GM12865 (cell line): ENCODE results near the gene CCL3.
"Not testable (repeated sequence)": the region's sequence is repeated elsewhere in the genome, so short reads cannot be mapped to it uniquely, and the experiment has no call there.

Experiments
- DNase-seq: peaks from one replicate; pipeline ENCODE4 v3.0.0; 2010; ENCODE audit warnings: low read depth
- H3K4me3 ChIP-seq: 2 replicates; pipeline ENCODE4 v1.5.1; 2011; ENCODE audit warnings: mild to moderate bottlenecking, low read depth, low read length, control low read depth
- TF ChIP-seq, protein P1 (sequence below): IDR thresholded peaks from 2 replicates; pipeline ENCODE4 v1.5.1; 2011; ENCODE audit warnings: low read length, control low read depth, low read depth, inconsistent platforms; ENCODE audit not compliant: insufficient read depth; ENCODE audit errors: missing control alignments

CCL3 gene

DNA sequence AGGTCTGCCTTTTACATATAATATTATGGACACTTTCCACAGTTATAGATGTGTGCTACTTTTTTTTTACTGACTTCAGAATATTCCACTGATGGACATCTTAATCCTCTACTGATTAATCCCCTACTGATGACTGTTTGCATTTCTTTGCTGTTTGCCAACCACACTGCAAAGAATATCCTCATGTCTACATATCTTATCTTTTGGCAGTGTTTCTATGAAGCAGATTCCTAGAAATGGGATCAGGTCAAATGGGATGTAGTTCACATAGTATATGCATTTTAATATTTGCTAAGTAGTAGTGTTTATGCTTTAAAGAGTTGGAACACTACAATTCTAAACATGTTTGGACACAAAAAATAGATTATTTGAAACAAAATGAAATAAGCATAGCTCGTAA, 3.2 kb downstream of the CCL3 start:
- no peak overlapping the region for H3K4me3 ChIP-seq
- TF ChIP-seq, protein P1, sequence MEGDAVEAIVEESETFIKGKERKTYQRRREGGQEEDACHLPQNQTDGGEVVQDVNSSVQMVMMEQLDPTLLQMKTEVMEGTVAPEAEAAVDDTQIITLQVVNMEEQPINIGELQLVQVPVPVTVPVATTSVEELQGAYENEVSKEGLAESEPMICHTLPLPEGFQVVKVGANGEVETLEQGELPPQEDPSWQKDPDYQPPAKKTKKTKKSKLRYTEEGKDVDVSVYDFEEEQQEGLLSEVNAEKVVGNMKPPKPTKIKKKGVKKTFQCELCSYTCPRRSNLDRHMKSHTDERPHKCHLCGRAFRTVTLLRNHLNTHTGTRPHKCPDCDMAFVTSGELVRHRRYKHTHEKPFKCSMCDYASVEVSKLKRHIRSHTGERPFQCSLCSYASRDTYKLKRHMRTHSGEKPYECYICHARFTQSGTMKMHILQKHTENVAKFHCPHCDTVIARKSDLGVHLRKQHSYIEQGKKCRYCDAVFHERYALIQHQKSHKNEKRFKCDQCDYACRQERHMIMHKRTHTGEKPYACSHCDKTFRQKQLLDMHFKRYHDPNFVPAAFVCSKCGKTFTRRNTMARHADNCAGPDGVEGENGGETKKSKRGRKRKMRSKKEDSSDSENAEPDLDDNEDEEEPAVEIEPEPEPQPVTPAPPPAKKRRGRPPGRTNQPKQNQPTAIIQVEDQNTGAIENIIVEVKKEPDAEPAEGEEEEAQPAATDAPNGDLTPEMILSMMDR, result no peak
- no peak for DNase-seq

DNA sequence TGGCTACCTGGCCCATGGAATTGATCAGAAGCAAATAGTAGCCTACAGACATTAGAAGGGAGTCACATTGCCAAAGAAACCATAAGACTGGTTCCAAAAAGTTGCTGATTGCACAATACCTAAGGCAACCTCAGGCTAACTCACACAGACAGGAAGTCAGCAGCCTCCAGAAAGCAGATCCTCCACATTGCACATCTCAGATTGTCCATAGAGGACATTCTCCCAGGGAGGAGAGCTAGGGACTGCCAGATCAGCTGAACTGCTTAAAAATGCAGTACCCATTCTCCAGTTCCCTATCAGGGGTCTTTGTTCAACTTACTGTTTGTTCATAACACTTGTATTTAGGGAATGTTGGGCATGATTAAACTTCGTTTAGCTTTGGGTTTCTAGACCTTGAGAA, 4.2 kb downstream of the CCL3 start:
- TF ChIP-seq, protein P1, result no peak
- H3K4me3 ChIP-seq, result no peak overlapping the region
- DNase-seq, result peak; percentile 19

DNA sequence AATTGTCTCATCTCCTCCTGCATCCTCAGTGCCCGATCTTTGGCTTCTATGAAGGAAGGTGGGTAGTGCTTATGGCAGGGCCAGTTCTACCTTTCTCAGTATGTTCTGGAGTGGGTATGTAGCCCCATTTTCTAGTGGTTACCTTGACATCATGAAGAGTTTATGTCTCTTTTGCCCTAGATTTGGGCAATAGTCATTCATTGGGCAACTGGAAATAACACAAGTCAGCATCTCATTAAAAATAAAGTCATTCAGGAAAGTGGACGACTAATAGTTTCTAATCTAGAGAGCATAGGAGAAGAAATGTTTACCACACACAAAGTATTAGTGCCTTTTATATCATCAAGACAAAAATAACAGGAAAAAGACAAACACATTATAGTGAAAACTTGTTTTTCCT, 6.3 kb downstream of the CCL3 start:
- DNase-seq, H3K4me3 ChIP-seq: not testable (repeated sequence)

DNA sequence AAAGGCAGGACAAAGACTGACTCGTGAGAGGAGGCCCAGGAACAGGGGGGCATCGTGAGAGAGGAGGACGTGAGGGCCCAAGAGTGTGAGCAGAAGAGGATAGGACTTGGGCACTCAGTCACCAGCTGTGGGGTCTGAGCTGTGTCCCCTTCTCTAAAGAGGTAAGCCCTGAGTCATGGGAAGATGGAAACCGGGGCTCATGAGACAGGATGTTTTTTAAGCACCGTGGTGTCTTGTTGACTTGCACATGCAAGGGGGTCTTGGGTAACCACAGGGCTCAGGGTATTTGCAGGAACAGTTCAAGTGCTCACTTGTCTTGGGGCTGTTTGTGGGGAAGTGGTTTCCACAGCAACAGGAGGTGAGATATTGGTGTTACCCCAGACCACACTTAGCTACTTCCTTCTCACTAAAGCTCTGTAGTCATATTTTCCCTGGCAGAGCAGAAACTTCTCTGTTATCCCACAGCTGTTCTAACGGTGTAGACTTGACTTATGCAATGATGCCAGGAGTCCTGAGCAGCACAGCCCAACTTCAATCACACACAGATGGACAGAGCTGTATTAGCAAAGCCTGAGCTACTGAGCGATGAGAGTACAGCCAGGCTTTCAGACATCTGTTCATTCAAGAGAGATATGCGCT, 7.3 kb downstream of the CCL3 start:
- DNase-seq, result peak; percentile 90
- peak overlapping the region; percentile 22 for H3K4me3 ChIP-seq

DNA sequence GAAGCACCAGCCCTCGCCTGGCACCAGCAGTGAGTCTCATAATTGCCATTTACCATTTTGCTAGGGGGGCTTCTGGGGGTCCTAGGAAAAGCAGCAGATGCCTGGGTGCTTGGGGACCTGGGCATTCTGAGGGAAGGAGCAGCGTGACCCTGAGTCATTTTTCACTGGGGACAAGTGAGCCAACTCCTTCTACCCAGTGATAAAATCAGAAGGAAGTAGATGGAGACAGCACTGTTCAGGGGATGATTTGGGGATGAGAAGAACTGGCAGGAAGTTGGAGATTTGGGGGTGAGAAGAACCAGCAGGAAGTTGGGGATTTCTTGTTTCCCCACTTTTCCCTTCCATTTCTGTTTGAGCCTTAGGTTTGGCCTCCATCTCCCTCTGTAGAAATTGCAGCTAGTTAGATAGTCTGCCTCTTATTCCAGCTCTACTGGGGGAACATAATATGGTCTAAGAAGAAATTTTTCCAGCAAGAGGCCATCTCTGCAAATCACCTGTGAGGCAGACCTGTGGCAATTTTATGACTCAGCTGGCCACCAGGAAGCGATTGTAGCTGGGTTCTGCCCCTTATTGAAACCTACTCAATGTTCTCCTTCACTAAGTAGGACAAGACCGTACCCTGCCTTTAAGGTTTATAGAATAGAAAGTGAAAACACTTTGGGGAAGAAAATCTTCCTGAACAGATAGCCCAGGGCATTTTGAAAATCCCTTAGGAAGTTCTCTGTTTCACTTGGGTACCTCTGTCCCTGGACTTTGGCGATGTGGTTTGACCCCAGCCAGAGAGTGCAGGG, 8.1 kb downstream of the CCL3 start:
- H3K4me3 ChIP-seq, result peak overlapping the region; percentile 22
- DNase-seq, result peak; percentile 77

DNA sequence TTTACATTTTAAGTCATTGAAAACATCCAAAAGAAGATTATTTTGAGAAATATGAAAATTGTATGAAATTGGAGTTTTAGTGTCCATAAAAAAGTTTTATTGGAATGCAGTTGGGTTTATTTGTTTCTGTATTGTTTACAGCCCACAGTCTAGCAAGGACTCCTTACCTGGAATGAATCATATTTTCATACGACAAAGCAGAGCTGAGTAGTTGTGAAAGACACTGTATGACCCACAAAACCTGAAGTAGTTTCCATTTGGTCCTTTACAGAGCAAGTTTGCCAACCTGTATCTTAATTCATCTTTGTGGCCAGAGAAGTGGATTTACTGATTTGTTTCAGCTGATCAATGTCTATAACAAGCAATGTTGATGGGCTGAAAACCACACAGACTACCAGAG, 15.6 kb downstream of the CCL3 start:
- peak; percentile 70 for DNase-seq
- TF ChIP-seq, protein P1, result no peak
- no peak overlapping the region for H3K4me3 ChIP-seq

DNA sequence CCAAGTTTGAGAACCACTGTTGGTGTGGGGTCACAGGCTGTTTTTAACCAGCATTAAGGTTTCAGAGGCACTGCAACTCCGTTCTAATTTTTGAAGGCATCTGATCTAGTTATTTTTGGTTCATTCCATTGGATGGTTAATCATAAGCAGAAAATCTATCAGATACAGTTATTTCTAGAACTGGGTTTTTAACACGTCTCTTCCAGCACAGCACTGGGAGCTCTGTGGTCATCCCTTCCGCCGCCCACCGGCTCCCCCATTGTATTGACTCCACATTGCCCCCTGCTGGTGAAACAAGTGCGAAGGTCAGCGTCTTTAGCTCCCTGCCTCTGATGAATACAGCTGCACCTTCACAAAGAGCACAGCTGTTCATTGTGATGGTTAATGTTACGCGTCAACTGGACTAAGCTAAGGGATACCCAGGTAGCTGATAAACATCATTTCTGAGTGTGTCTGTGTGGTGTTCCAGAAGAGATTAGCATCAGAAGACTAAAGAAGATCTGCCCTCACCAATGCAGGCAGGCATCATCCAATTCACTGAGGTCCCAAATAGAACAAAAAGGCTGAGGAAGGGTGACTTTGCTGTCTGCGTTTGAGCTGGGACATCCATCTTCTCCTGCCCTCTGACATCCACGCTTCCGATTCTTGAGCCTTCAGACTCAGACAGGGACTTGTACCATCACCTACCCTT, 17.4 kb downstream of the CCL3 start:
- H3K4me3 ChIP-seq, result no peak overlapping the region
- TF ChIP-seq, protein P1, result peak; percentile 82
- peak; percentile 81 for DNase-seq

DNA sequence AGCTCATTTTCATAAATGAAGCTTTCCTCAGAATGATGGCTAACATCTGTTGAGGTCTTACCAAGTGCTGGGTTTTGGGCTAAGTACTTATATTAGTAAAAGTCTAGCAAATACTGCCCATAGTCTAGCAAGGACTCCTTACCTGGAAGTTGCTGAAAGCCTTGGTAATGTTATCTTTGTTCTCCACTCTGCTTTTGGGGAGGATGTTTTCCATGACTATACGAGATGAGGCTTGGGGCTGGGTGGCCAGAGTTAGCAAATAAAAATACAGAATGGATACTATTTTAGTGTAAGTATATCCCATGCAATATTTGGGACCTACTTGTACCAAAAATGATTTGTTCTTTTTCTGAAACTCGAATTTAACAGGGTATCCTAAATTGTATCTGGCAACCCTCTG, 18.2 kb downstream of the CCL3 start:
- H3K4me3 ChIP-seq, result no peak overlapping the region
- no peak for DNase-seq
- TF ChIP-seq, protein P1, result no peak
